SK-N-SH treated with all-trans-retinoic acid at 6 μM for 48 hours (cell line): Measurements from ENCODE around the gene ATP5PD.

ENCODE experiments used
- ATAC-seq: fragments of 200-7000 bp; cut with Tn5 transposase; 3 replicates; pipeline ENCODE4 v1.9.1; 2020; ENCODE audit warnings: mild to moderate bottlenecking, moderate library complexity
- ARNTL ChIP-seq: fragments of 450-650 bp; formaldehyde crosslinking; IDR thresholded peaks from 2 replicates; pipeline ENCODE4 v1.5.0; 2020; ENCODE audit warnings: low read depth, mild to moderate bottlenecking, moderate library complexity, borderline replicate concordance
- BACH2 ChIP-seq: fragments of 250-450 bp; sonication (Bioruptor Pico); IDR thresholded peaks from 2 replicates; pipeline ENCODE4 v1.9.0; 2021; ENCODE audit warnings: mild to moderate bottlenecking, borderline replicate concordance
- CSDC2 ChIP-seq: fragments of 250-450 bp; sonication (Bioruptor Pico); IDR thresholded peaks from 2 replicates; pipeline ENCODE4 v1.5.0; 2020; ENCODE audit warnings: mild to moderate bottlenecking, moderate library complexity
- CSRNP3 ChIP-seq: fragments of 250-450 bp; sonication (Bioruptor Pico); IDR thresholded peaks from 2 replicates; pipeline ENCODE4 v1.5.1; 2021; ENCODE audit warnings: mild to moderate bottlenecking, moderate library complexity
- ESRRG ChIP-seq: fragments of 250-450 bp; sonication (Bioruptor Pico); IDR thresholded peaks from 2 replicates; pipeline ENCODE4 v1.6.1; 2021; ENCODE audit warnings: mild to moderate bottlenecking
- GLIS3 ChIP-seq: fragments of 250-450 bp; sonication (Bioruptor Pico); IDR thresholded peaks from 2 replicates; pipeline ENCODE4 v1.5.0; 2020; ENCODE audit warnings: mild to moderate bottlenecking, moderate library complexity
- ISL1 ChIP-seq: fragments of 250-450 bp; sonication (Bioruptor Pico); IDR thresholded peaks from 2 replicates; pipeline ENCODE4 v2.1.2; 2022; ENCODE audit warnings: mild to moderate bottlenecking, moderate library complexity
- OSR1 ChIP-seq: fragments of 250-450 bp; sonication (Bioruptor Pico); IDR thresholded peaks from 2 replicates; pipeline ENCODE4 v1.8.0; 2022; ENCODE audit warnings: moderate library complexity, mild to moderate bottlenecking, inconsistent platforms
- PATZ1 ChIP-seq: fragments of 250-450 bp; sonication (Bioruptor Pico); IDR thresholded peaks from 2 replicates; pipeline ENCODE4 v1.8.0; 2020; ENCODE audit warnings: mild to moderate bottlenecking, moderate library complexity, borderline replicate concordance
- POU6F1 ChIP-seq: fragments of 250-450 bp; sonication (Bioruptor Pico); IDR thresholded peaks from 2 replicates; pipeline ENCODE4 v1.8.0; 2021; ENCODE audit warnings: low read depth, mild to moderate bottlenecking, moderate library complexity, borderline replicate concordance
- PPARA ChIP-seq: fragments of 250-450 bp; sonication (Bioruptor Pico); IDR thresholded peaks from 2 replicates; pipeline ENCODE4 v1.5.0; 2020; ENCODE audit warnings: mild to moderate bottlenecking, borderline replicate concordance
- SNAI2 ChIP-seq: fragments of 250-450 bp; sonication (Bioruptor Pico); IDR thresholded peaks from 2 replicates; pipeline ENCODE4 v1.5.0; 2020; ENCODE audit warnings: mild to moderate bottlenecking, moderate library complexity
- TCF4 ChIP-seq: fragments of 250-450 bp; sonication (Bioruptor Pico); IDR thresholded peaks from 2 replicates; pipeline ENCODE4 v1.8.0; 2021; ENCODE audit warnings: mild to moderate bottlenecking, moderate library complexity, borderline replicate concordance
- TOX ChIP-seq: fragments of 250-450 bp; sonication (Bioruptor Pico); IDR thresholded peaks from 2 replicates; pipeline ENCODE4 v1.8.0; 2021; ENCODE audit warnings: mild to moderate bottlenecking, moderate library complexity, borderline replicate concordance
- TSHZ2 ChIP-seq: fragments of 250-450 bp; sonication (Bioruptor Pico); IDR thresholded peaks from 2 replicates; pipeline ENCODE4 v1.5.0; 2020; ENCODE audit warnings: mild to moderate bottlenecking, moderate library complexity
- ZC3H10 ChIP-seq: fragments of 250-450 bp; sonication (Bioruptor Pico); IDR thresholded peaks from 2 replicates; pipeline ENCODE4 v1.5.1; 2021; ENCODE audit warnings: mild to moderate bottlenecking, moderate library complexity
- ZFP3 ChIP-seq: fragments of 250-450 bp; sonication (Bioruptor Pico); IDR thresholded peaks from 2 replicates; pipeline ENCODE4 v1.5.0; 2020; ENCODE audit warnings: mild to moderate bottlenecking, moderate library complexity
- ZFP30 ChIP-seq: fragments of 450-650 bp; formaldehyde crosslinking; IDR thresholded peaks from 2 replicates; pipeline ENCODE4 v1.5.0; 2022; ENCODE audit warnings: mild to moderate bottlenecking, moderate library complexity
- ZNF565 ChIP-seq: fragments of 450-650 bp; formaldehyde crosslinking; conservative IDR thresholded peaks from 2 replicates; pipeline ENCODE4 v1.5.0; 2020; ENCODE audit warnings: low read depth, mild to moderate bottlenecking, moderate library complexity
- ZNF70 ChIP-seq: fragments of 450-650 bp; formaldehyde crosslinking; IDR thresholded peaks from 2 replicates; pipeline ENCODE4 v1.5.0; 2020; ENCODE audit warnings: mild to moderate bottlenecking, moderate library complexity
- ZNF8 ChIP-seq: fragments of 450-650 bp; formaldehyde crosslinking; IDR thresholded peaks from 2 replicates; pipeline ENCODE4 v1.5.0; 2020; ENCODE audit warnings: mild to moderate bottlenecking, moderate library complexity

Gene ATP5PD

GRCh38 chr17:75046407-75047289 lies at the start of gene ATP5PD, which contains the start of gene KCTD2:
Gene ATP5PD (minus strand): TSS chr17:75046969. CDS start chr17:75042650, 4,319 bp downstream.
Gene KCTD2 (plus strand): TSS chr17:75047225. CDS start chr17:75047251, 26 bp downstream.
- peak; percentile 99 for ATAC-seq
- TF ChIP-seq ZFP30 (CRISPR knock-in tag) (no peak), ZNF70 (CRISPR knock-in tag) (0 out of 2 replicates have a peak, but pooled peaks have one; percentile 36), GLIS3 (CRISPR knock-in tag) (no peak), CSRNP3 (CRISPR knock-in tag) (no peak), ARNTL (no peak), ZFP3 (CRISPR knock-in tag) (0 out of 2 replicates have a peak, but pooled peaks have one; percentile 39), PATZ1 (CRISPR knock-in tag) (peak; percentile 98), POU6F1 (CRISPR knock-in tag) (no peak), BACH2 (CRISPR knock-in tag) (no peak), ISL1 (no peak), TOX (no peak)

GRCh38 chr17:75096082-75096625 lies 49.4 kb upstream of the ATP5PD start:
- no peak for TF ChIP-seq PPARA (CRISPR knock-in tag)
- no peak for TF ChIP-seq SNAI2
- no peak for TF ChIP-seq ZC3H10
- TF ChIP-seq CSRNP3 (CRISPR knock-in tag), result no peak
- TF ChIP-seq ZNF8 (CRISPR knock-in tag), result no peak
- TF ChIP-seq CSDC2 (CRISPR knock-in tag), result no peak
- no peak for TF ChIP-seq ZFP3 (CRISPR knock-in tag)
- no peak for TF ChIP-seq ESRRG (CRISPR knock-in tag)
- TF ChIP-seq BACH2 (CRISPR knock-in tag), result no peak
- TF ChIP-seq TCF4 (CRISPR knock-in tag), result no peak
- no peak for TF ChIP-seq TSHZ2 (CRISPR knock-in tag)
- TF ChIP-seq ZNF565 (CRISPR knock-in tag), result no peak
- no peak for TF ChIP-seq OSR1 (CRISPR knock-in tag)
- ATAC-seq, result peak; percentile 65
